ENCODE data around the gene C20orf202.

The C20orf202 gene

DNA sequence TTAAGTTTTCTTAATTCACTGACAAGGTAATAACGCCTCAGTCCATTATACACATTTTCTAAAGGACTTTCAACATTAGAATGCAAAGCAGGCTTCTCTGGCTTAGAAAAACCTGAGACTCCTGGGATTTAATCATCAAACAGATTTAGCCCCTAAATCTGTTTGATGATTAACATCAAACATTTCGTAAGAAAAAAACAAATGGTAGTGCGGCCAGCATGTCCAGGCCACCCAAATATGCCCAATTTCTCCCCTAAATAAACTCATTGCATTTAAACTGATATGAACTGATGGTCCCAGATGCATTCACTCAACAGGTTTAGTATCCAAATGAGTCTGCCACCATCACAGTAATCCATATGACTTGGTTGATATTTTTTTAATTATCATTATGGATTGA lies 24.6 kb upstream of the C20orf202 start:
- Histone ChIP-seq H3K4me3 (ENCODE audit: low read depth, low read length) (no peak overlapping the region), H3K27ac (ENCODE audit: extremely low read depth, low read depth, low read length) (no peak overlapping the region), H3K9me3 (ENCODE audit: control insufficient read depth, insufficient read depth, low read depth, low read length) (no peaks in the 10 kb centered on the region), H3K4me1 (ENCODE audit: control insufficient read depth, insufficient read depth, low read length) (no peaks in the 10 kb centered on the region), H3K36me3 (ENCODE audit: control insufficient read depth in 2 of 2, insufficient read depth in 1 of 2, low read length in 2 of 2) (peaks cover 0 to 20% of the 10 kb centered on the region in 2 experiments; a peak in 1 of 3 replicates)
- no peak for TF ChIP-seq GLI2 (tag by site-specific recombination; IDR thresholded peaks at IDR 0.05; ENCODE audit: borderline replicate concordance, low read depth)
- no peak for TF ChIP-seq ZNF792 (tag by site-specific recombination; IDR thresholded peaks at IDR 0.05)
- no peak for TF ChIP-seq ZBTB1 (tag by site-specific recombination; IDR thresholded peaks at IDR 0.05)
- TF ChIP-seq ZNF174 (tag by site-specific recombination; IDR thresholded peaks at IDR 0.05), result no peak
- TF ChIP-seq ZNF155 (tag by site-specific recombination; IDR thresholded peaks at IDR 0.05), result no peak
- TF ChIP-seq, protein P1, sequence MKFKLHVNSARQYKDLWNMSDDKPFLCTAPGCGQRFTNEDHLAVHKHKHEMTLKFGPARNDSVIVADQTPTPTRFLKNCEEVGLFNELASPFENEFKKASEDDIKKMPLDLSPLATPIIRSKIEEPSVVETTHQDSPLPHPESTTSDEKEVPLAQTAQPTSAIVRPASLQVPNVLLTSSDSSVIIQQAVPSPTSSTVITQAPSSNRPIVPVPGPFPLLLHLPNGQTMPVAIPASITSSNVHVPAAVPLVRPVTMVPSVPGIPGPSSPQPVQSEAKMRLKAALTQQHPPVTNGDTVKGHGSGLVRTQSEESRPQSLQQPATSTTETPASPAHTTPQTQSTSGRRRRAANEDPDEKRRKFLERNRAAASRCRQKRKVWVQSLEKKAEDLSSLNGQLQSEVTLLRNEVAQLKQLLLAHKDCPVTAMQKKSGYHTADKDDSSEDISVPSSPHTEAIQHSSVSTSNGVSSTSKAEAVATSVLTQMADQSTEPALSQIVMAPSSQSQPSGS (tag by site-specific recombination; IDR thresholded peaks at IDR 0.05; ENCODE audit: low read depth), result no peak
- TF ChIP-seq ZNF664 (tag by site-specific recombination; IDR thresholded peaks at IDR 0.05), result no peak
- TF ChIP-seq ZSCAN30 (tag by site-specific recombination; IDR thresholded peaks at IDR 0.05), result no peak
- no peak for TF ChIP-seq ZNF169 (tag by site-specific recombination; IDR thresholded peaks at IDR 0.05)
- no peak for TF ChIP-seq ZNF654 (tag by site-specific recombination; IDR thresholded peaks at IDR 0.05; ENCODE audit: low read depth)
- no peak for TF ChIP-seq ZNF140 (tag by site-specific recombination; IDR thresholded peaks at IDR 0.05)
- ChIA-PET POLR2A (no interaction called here), CTCF (no interaction called here)

DNA sequence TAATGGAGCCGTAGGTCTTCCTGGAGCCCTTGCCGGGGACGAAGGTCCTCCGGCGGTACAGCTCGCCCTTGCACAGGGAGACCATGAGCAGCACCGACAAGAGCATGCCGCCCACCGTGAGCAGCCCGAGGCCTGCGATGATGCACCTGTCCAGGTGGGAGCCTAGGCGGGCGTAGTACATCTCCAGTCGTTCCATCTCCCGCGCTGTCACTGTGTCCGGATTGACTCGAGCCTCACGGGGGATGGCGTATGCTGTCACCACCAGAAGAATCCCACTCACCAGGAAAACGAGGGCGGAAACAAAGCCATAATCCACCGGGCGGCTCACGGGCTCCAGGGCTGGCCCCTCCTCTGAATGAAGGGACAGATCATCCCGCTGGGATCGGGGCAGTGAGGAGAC lies 22.3 kb upstream of the C20orf202 start:
- H3K4me1 ChIP-seq (ENCODE audit: control insufficient read depth, insufficient read depth, low read length), result no peaks in the 10 kb centered on the region
- no peak overlapping the region for H3K4me3 ChIP-seq (ENCODE audit: low read depth, low read length)
- H3K36me3 ChIP-seq (ENCODE audit: control insufficient read depth in 2 of 2, insufficient read depth in 1 of 2, low read length in 2 of 2), result peaks cover 0 to 17% of the 10 kb centered on the region in 2 experiments; a peak in 1 of 3 replicates
- H3K27ac ChIP-seq (ENCODE audit: extremely low read depth, low read depth, low read length), result no peak overlapping the region
- no peaks in the 10 kb centered on the region for H3K9me3 ChIP-seq (ENCODE audit: control insufficient read depth, insufficient read depth, low read depth, low read length)
- POLR2A ChIA-PET, result no interaction called here
- CTCF ChIA-PET, result interaction anchor here (0.5 to 1.3 kb wide), 4 partner anchors 28 to 411 kb away, joined by 3 to 5 read pairs (median 4); no protein-coding TSS in a partner anchor
- TF ChIP-seq ZNF223 (tag by site-specific recombination; IDR thresholded peaks at IDR 0.05), result no peak
- no peak for TF ChIP-seq ZNF626 (tag by site-specific recombination; IDR thresholded peaks at IDR 0.05)
- TF ChIP-seq ZNF785 (tag by site-specific recombination; IDR thresholded peaks at IDR 0.05), result no peak
- TF ChIP-seq, protein P2, sequence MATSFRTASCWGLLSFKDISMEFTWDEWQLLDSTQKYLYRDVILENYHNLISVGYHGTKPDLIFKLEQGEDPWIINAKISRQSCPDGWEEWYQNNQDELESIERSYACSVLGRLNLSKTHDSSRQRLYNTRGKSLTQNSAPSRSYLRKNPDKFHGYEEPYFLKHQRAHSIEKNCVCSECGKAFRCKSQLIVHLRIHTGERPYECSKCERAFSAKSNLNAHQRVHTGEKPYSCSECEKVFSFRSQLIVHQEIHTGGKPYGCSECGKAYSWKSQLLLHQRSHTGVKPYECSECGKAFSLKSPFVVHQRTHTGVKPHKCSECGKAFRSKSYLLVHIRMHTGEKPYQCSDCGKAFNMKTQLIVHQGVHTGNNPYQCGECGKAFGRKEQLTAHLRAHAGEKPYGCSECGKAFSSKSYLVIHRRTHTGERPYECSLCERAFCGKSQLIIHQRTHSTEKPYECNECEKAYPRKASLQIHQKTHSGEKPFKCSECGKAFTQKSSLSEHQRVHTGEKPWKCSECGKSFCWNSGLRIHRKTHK (tag by site-specific recombination; IDR thresholded peaks at IDR 0.05), result no peak
- no peak for TF ChIP-seq ZNF155 (tag by site-specific recombination; IDR thresholded peaks at IDR 0.05)

DNA sequence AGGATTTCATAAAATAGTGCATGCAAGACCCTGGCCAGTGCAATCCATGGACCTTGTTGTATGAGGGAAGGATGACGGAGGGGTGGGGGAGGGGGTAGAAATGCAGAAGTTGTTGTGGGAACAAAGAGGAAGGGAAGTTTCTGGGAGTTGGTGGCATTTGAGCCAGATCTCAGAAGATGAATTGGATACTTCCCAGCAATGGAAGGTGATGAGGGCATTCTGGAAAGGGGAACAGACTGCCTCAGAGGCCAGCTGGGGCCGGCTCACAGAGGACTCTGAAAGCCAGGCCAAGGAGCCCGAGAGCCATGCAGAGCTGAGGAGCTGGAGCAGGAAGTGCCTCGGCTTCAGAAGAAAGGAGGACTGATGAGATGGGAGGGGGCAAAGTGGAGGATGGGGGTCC lies 21.1 kb upstream of the C20orf202 start:
- H3K27ac ChIP-seq (ENCODE audit: extremely low read depth, low read depth, low read length), result no peak overlapping the region
- no peaks in the 10 kb centered on the region for H3K4me1 ChIP-seq (ENCODE audit: control insufficient read depth, insufficient read depth, low read length)
- ChIA-PET POLR2A (no interaction called here), CTCF (interaction anchor here (1.3 to 1.4 kb wide), 2 partner anchors 29 to 368 kb away, joined by 3 to 5 read pairs; no protein-coding TSS in a partner anchor)
- H3K9me3 ChIP-seq (ENCODE audit: control insufficient read depth, insufficient read depth, low read depth, low read length), result no peaks in the 10 kb centered on the region
- no peak overlapping the region for H3K4me3 ChIP-seq (ENCODE audit: low read depth, low read length)
- peaks cover 0 to 17% of the 10 kb centered on the region in 2 experiments; a peak in 1 of 3 replicates for H3K36me3 ChIP-seq (ENCODE audit: control insufficient read depth in 2 of 2, insufficient read depth in 1 of 2, low read length in 2 of 2)
- TF ChIP-seq ZNF768 (tag by site-specific recombination; IDR thresholded peaks at IDR 0.05), result no peak
- TF ChIP-seq ZSCAN23 (tag by site-specific recombination; IDR thresholded peaks at IDR 0.05), result no peak
- TF ChIP-seq ZNF501 (tag by site-specific recombination; IDR thresholded peaks at IDR 0.05), result no peak
- TF ChIP-seq ZNF555 (tag by site-specific recombination; conservative IDR thresholded peaks at IDR 0.05), result no peak
- no peak for TF ChIP-seq ZBTB17 (tag by site-specific recombination; IDR thresholded peaks at IDR 0.05)
- TF ChIP-seq KLF8 (tag by site-specific recombination; IDR thresholded peaks at IDR 0.05), result no peak
- no peak for TF ChIP-seq ZNF391 (tag by site-specific recombination; IDR thresholded peaks at IDR 0.05; ENCODE audit: borderline replicate concordance, low read depth)
- no peak for TF ChIP-seq TCF7L2 (IDR thresholded peaks at IDR 0.05; ENCODE audit: borderline replicate concordance, low read depth, low read length)
- TF ChIP-seq, protein P3, sequence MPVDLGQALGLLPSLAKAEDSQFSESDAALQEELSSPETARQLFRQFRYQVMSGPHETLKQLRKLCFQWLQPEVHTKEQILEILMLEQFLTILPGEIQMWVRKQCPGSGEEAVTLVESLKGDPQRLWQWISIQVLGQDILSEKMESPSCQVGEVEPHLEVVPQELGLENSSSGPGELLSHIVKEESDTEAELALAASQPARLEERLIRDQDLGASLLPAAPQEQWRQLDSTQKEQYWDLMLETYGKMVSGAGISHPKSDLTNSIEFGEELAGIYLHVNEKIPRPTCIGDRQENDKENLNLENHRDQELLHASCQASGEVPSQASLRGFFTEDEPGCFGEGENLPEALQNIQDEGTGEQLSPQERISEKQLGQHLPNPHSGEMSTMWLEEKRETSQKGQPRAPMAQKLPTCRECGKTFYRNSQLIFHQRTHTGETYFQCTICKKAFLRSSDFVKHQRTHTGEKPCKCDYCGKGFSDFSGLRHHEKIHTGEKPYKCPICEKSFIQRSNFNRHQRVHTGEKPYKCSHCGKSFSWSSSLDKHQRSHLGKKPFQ (tag by site-specific recombination; IDR thresholded peaks at IDR 0.05), result no peak
- TF ChIP-seq ZNF157 (tag by site-specific recombination; IDR thresholded peaks at IDR 0.05), result no peak
- no peak for TF ChIP-seq ZNF629 (tag by site-specific recombination; IDR thresholded peaks at IDR 0.05)
- no peak for TF ChIP-seq GLI2 (tag by site-specific recombination; IDR thresholded peaks at IDR 0.05; ENCODE audit: borderline replicate concordance, low read depth)
- TF ChIP-seq RBAK (tag by site-specific recombination; IDR thresholded peaks at IDR 0.05), result no peak

Measured in HEK293 (cell line).